HG02798 (cell line): ENCODE data around the gene AFAP1.

Experiments used
- ATAC-seq: cut with Tn5 transposase; IDR thresholded peaks from one replicate; pipeline ENCODE4 v1.9.1; 2021; ENCODE audit warnings: mild to moderate bottlenecking; ENCODE audit not compliant: unreplicated experiment, poor library complexity

AFAP1 gene

DNA sequence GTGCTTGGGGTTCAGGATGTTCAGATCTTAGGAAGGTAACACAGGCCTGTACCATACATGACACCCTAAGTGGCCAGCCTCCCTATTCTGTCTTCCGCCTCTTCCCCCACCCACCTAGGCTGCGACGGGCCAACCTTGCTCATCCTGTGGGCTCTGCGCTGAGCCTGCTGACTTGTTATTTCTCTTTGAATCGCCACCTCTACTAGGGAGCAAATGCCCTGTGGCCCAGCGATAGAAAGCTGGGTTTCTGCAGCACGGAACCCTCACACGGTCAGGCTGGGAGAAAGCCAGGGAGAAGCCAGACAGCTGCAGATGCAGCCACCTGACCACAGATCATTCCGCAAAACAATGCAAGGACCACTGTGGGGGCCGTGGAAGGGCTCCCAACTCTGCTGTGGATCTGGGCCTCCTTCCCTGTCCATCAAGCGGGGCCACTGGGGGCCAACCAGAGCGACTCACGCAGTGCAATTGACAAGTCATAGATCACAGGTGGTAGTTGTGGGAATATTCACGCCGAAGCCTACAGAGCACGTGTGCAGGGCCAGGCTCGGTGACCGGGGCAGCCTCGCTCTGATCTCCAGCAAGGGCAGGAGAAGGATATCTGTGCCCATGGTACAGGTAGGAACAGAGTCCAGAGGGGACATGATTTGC is 227.5 kb downstream of the AFAP1 start:
- ATAC-seq: no peak

DNA sequence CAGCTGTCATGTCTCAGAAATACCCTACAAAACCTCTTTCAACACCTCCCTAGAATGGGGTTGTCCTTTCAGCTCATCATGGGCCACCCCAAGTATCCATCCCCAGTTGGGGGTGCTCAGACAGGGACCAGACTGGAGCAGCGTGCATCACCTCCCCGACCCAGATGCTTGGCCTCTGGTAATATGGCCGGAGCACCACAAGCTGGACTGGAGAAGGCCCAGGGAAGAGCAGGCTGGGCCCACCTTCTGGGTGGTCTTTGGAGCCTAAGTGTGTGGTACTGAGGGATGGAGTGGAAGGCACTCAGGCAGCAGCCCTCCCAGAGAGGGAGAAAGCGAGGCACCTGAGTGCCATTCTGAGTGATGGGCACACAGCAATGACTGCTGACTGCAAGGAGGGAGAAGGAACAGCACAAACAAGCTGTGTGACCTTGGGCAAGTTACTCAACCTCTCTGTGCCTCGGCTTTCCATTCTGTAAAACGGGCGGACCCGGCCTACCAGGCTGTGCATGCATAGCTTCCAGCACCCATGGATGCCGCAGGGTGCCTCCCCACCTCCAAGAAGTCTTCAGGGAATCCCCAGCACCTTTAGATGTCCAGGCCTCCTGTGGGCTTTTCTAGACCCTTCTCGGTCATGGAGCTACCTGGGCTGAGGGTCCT is 228.2 kb downstream of the AFAP1 start:
- ATAC-seq: no peak

DNA sequence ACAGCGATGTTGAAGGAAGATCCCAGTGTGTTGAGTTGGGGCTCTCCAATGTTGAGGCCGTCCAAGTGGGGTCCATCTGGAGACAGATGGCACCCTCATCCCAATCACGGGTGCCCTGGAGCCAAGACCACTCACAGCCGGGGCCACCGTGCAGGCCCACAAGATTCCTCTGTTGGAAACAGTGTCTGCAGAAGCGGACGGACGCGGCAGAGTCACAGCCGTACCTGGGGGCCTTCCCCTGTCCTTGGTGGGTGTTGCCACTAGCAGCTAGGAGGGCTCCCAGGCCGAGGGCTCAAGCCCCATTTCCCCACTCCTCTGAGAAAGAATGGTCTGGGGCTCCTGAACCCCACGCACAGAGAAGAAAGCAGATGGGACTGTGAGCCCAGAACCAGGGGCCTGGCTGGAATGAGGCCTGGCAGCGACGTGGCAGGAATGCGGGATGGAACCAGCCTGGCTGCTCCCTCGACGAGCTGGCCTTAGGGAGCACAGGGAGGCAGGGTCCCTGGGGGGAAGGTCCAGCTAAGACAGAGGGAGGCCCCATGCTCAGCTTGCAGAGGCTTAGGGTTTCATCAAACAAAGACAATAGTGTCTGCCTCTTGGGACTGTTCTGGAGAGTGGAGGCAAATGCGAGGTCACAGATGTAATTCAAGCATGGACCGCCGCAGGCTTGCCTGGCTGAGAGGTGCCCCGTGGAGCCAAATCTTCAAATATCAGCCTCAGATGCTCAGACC is 228.9 kb downstream of the AFAP1 start:
- ATAC-seq: no peak

DNA sequence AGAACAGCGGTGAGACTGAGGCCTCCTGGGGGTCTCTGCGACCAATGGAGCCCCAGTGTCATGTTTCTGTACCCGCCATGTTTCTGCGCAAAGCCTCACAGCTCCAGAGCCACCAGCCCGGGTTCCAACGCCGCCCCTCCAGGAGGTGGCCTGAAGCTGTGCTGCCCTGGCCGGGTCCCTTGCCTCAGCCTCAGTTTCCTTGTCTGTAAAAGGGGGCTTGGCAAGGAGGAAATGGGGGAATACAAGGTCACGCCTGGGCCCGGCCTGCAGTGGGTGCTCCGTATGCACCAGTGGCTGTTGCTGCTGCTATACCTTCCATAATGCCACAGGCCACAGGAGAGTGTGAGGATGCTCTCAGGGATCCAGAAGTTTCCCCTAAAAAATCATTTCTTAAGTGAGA is 229.5 kb downstream of the AFAP1 start:
- no peak for ATAC-seq

DNA sequence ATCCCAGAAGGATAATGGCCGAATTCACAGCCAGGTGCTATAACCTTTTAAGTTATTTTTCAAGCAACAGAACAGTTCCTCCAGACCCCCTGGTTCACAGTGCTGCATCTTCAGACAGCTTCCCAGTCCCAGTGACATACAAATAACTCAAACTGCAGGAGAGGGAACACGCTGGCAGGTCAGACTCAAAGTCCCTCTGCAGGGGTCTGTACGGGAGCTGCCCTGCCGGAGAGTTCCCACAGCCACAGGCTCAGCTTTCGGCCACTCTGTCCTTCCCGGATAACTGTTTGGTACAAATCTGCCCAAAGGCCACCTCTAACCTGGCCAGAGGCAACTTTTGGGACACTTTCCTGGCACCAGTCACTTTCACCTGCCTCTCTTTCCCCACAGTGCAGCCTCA is 230.2 kb downstream of the AFAP1 start:
- no peak for ATAC-seq

DNA sequence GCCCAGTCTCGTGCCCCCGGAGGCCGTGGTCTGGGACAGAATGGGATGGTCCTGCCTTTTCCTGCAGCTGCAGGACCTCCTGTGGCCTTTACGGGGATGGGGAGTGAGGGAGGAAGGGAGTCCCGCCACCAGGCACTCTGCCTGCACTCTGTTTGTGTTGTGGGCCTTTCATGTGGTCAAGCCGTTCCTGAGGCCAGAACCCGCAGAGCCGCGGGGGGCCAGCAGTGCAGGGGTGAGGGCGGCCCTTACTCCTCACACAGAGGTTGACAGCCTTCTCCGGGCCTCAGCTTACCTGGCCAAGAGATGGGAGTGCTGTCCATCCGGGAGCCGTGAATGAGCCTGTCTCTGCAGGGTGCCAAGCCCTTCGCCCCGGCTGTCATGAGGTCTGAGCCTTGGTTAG is 230.7 kb downstream of the AFAP1 start:
- no peak for ATAC-seq
